C4-2B (cell line): ENCODE data around the gene SGPP1.

ENCODE experiments used
- CTCF ChIP-seq: fragments of 450-650 bp; conservative IDR thresholded peaks from 2 replicates; pipeline ENCODE4 v1.5.1; 2017; ENCODE audit warnings: mild to moderate bottlenecking
- ZFX ChIP-seq: fragments of 450-650 bp; IDR thresholded peaks from 2 replicates; pipeline ENCODE4 v1.6.1; 2017

DNA sequence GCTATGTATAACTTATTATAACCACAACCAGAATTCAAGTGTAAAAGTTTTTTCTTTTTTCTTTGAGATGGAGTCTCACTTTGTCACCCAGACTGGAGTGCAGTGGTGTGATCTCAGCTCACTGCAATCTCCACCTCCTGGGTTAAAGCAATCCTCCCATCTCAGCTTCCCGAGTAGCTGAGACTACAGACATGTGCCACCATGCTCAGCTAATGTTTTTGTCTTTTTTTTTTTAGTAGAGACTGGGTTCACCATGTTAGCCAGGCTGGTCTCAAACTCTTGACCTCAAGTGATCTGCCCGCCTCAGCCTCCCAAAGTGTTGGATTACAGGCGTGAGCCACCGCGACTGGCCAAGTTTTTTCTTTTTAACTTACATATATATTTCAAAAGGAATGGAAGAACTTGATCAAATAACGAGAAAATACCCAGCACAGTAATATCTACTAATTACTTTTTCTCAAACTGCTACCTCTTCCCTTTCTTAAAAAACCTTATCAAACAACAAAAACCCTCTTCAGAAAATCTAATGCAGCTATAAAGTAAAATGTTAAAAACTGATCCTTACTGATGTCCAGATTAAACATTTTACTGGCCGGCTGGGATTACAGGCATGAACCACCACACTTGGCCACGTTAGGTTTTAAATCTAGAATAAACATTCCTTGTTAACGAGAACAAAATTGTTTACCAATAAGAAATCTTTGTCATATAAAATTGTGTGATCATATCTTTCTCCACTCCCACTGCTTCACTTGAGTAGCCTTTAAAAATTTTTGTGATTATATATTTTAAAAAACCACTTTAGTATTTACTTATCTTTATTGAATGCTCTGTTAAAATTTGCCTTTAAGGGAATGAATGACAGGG lies 44.9 kb downstream of the SGPP1 start:
- no peak for TF ChIP-seq CTCF
- TF ChIP-seq ZFX, result no peak
